Neural cell (in vitro differentiated cells): ENCODE data around the gene PPP1R13B. TPM values are rescaled to one million over a fixed set of nuclear protein-coding genes. Genes with fewer than 3 reads are reported as not detected.

ENCODE experiments used
- H2AFZ ChIP-seq: fragments of 200-600, 300-800 bp; sonication (generic), shearing (Covaris generic); 2 replicates; pipeline ENCODE4 v1.6.0; 2014; ENCODE audit warnings: low read depth, mild to moderate bottlenecking, antibody characterized with exemption, low read length, moderate library complexity
- H3F3A ChIP-seq: fragments of 200-600 bp; shearing (Covaris generic); 2 replicates; pipeline ENCODE4 v1.6.1; 2016; ENCODE audit warnings: mild to moderate bottlenecking, moderate library complexity, mixed read lengths, antibody characterized with exemption, low read length; ENCODE audit not compliant: insufficient read depth, poor library complexity, severe bottlenecking
- H3K27ac ChIP-seq: fragments of 200-600, 300-800 bp; sonication (generic), shearing (Covaris generic); 2 replicates; pipeline ENCODE4 v1.5.1; 2014; ENCODE audit warnings: mild to moderate bottlenecking, low read length, moderate library complexity
- H3K27me3 ChIP-seq: fragments of 300-800, 200-600 bp; sonication (generic), shearing (Covaris generic); 2 replicates; pipeline ENCODE4 v1.6.0; 2014; ENCODE audit warnings: mild to moderate bottlenecking, low read depth, low read length, moderate library complexity; ENCODE audit not compliant: insufficient read depth
- H3K36me3 ChIP-seq: fragments of 300-800, 200-600 bp; sonication (generic), shearing (Covaris generic); 2 replicates; pipeline ENCODE4 v1.5.1; 2014; ENCODE audit warnings: mild to moderate bottlenecking, antibody characterized with exemption, low read length, moderate library complexity; ENCODE audit not compliant: insufficient read depth
- H3K4me2 ChIP-seq: fragments of 300-800, 200-600 bp; sonication (generic), shearing (Covaris generic); 2 replicates; pipeline ENCODE4 v1.6.0; 2014; ENCODE audit warnings: mild to moderate bottlenecking, low read length
- H3K4me3 ChIP-seq: fragments of 300-800, 200-600 bp; sonication (generic), shearing (Covaris generic); 2 replicates; pipeline ENCODE4 v1.5.1; 2014; ENCODE audit warnings: mild to moderate bottlenecking, low read length, moderate library complexity
- H3K79me2 ChIP-seq: fragments of 200-600 bp; shearing (Covaris generic); replicated peaks from 2 replicates; pipeline ENCODE4 v1.6.0; 2014; ENCODE audit warnings: mild to moderate bottlenecking, low read length, moderate library complexity; ENCODE audit not compliant: insufficient read depth
- H3K9ac ChIP-seq: fragments of 300-800, 200-600 bp; sonication (generic), shearing (Covaris generic); 2 replicates; pipeline ENCODE4 v1.6.1; 2016; ENCODE audit warnings: mild to moderate bottlenecking, low read length, mixed read lengths
- H3K9me2 ChIP-seq: fragments of 200-600 bp; shearing (Covaris generic); 2 replicates; pipeline ENCODE4 v1.6.1; 2016; ENCODE audit warnings: mild to moderate bottlenecking, low read length, mixed read lengths; ENCODE audit not compliant: insufficient read depth
- H3K9me3 ChIP-seq: fragments of 200-600, 300-800 bp; sonication (generic), shearing (Covaris generic); 2 replicates; pipeline ENCODE4 v1.6.1; 2016; ENCODE audit warnings: mild to moderate bottlenecking, mixed run types, low read length, moderate library complexity, mixed read lengths
- H4K20me1 ChIP-seq: fragments of 200-600 bp; shearing (Covaris generic); 2 replicates; pipeline ENCODE4 v1.6.1; 2016; ENCODE audit warnings: mild to moderate bottlenecking, mixed run types; ENCODE audit not compliant: insufficient read depth
- CTCF ChIP-seq: fragments of 450-650 bp; IDR thresholded peaks from 2 replicates; pipeline ENCODE4 v1.5.1; 2014; ENCODE audit warnings: antibody characterized with exemption, mild to moderate bottlenecking, moderate library complexity; ENCODE audit not compliant: poor library complexity, severe bottlenecking
- EP300 ChIP-seq: fragments of 450-650 bp; conservative IDR thresholded peaks from 2 replicates; pipeline ENCODE4 v1.6.1; 2014; ENCODE audit warnings: antibody characterized with exemption, mild to moderate bottlenecking, moderate library complexity; ENCODE audit not compliant: poor library complexity, severe bottlenecking
- EZH2 ChIP-seq: fragments of 200-600, 300-800 bp; shearing (Covaris generic), sonication (generic); IDR thresholded peaks from 2 replicates; pipeline ENCODE4 v1.6.1; 2014; ENCODE audit warnings: antibody characterized with exemption, low read length, borderline replicate concordance, mild to moderate bottlenecking; ENCODE audit not compliant: insufficient read depth, poor library complexity, severe bottlenecking
- MXI1 ChIP-seq: fragments of 450-650 bp; conservative IDR thresholded peaks from 2 replicates; pipeline ENCODE4 v1.6.1; 2014; ENCODE audit warnings: antibody characterized with exemption, mild to moderate bottlenecking; ENCODE audit not compliant: poor library complexity, severe bottlenecking
- POLR2AphosphoS5 ChIP-seq: IDR thresholded peaks from 2 replicates; pipeline ENCODE4 v1.6.1; 2012
- RAD21 ChIP-seq: fragments of 450-650 bp; conservative IDR thresholded peaks from 2 replicates; pipeline ENCODE4 v1.6.1; 2014; ENCODE audit warnings: antibody characterized with exemption, mild to moderate bottlenecking, moderate library complexity
- REST ChIP-seq: IDR thresholded peaks from 2 replicates; pipeline ENCODE4 v1.6.1; 2012; ENCODE audit warnings: borderline replicate concordance
- SMC3 ChIP-seq: fragments of 450-650 bp; conservative IDR thresholded peaks from 2 replicates; pipeline ENCODE4 v1.6.1; 2014; ENCODE audit warnings: antibody characterized with exemption, mild to moderate bottlenecking, moderate library complexity; ENCODE audit not compliant: poor library complexity
- TAF1 ChIP-seq: IDR thresholded peaks from 2 replicates; pipeline ENCODE4 v1.6.1; 2012; ENCODE audit warnings: low read depth
- polyA plus RNA-seq: library from polyadenylated mRNA; depleted of rRNA; stranded (reverse); fragments of >200 nt; gene quantifications from 2 replicates; pipeline ENCODE4 v1.2.3, GENCODE V29; 2014

Gene PPP1R13B
- polyA plus RNA-seq, 1 donor from 2014 or later: 8.2 TPM

- H3K9me2 ChIP-seq: no peaks in the 10 kb centered on the region
- H3K27me3 ChIP-seq: no peaks in the 10 kb centered on the region
- no peak overlapping the region for H3K9ac ChIP-seq
- H3K36me3 ChIP-seq: no peaks in the 10 kb centered on the region
- H3K4me2 ChIP-seq: no peak overlapping the region
- H3F3A ChIP-seq: no peaks in the 10 kb centered on the region
- no peaks in the 10 kb centered on the region for H4K20me1 ChIP-seq
- H2AFZ ChIP-seq: no peak overlapping the region
- TF ChIP-seq POLR2AphosphoS5 (no peak), SMC3 (no peak), EP300 (no peak), MXI1 (no peak), REST (no peak), TAF1 (no peak), EZH2 (no peak), CTCF (no peak), RAD21 (no peak)
- H3K27ac ChIP-seq: no peak overlapping the region
- no peaks in the 10 kb centered on the region for H3K9me3 ChIP-seq
- H3K79me2 ChIP-seq: no peaks in the 10 kb centered on the region
- no peak overlapping the region for H3K4me3 ChIP-seq
Observed at GRCh38 chr14:103742499-103743255, 104.7 kb downstream of the PPP1R13B start.

GRCh38 chr14:103741876-103742275 lies 105.5 kb downstream of the PPP1R13B start:
- no peak overlapping the region for H2AFZ ChIP-seq
- TF ChIP-seq RAD21 (no peak), CTCF (no peak), TAF1 (no peak), SMC3 (no peak), EZH2 (no peak), EP300 (no peak), POLR2AphosphoS5 (no peak), MXI1 (no peak), REST (no peak)
- H3K4me3 ChIP-seq: no peak overlapping the region
- H3K9ac ChIP-seq: no peak overlapping the region
- H3K79me2 ChIP-seq: no peaks in the 10 kb centered on the region
- H3K27me3 ChIP-seq: no peaks in the 10 kb centered on the region
- no peaks in the 10 kb centered on the region for H3K9me3 ChIP-seq
- H3F3A ChIP-seq: no peaks in the 10 kb centered on the region
- no peaks in the 10 kb centered on the region for H3K36me3 ChIP-seq
- no peaks in the 10 kb centered on the region for H4K20me1 ChIP-seq
- no peaks in the 10 kb centered on the region for H3K9me2 ChIP-seq
- no peak overlapping the region for H3K4me2 ChIP-seq
- no peak overlapping the region for H3K27ac ChIP-seq
